ENCODE data around the gene MAMLD1.

DNA sequence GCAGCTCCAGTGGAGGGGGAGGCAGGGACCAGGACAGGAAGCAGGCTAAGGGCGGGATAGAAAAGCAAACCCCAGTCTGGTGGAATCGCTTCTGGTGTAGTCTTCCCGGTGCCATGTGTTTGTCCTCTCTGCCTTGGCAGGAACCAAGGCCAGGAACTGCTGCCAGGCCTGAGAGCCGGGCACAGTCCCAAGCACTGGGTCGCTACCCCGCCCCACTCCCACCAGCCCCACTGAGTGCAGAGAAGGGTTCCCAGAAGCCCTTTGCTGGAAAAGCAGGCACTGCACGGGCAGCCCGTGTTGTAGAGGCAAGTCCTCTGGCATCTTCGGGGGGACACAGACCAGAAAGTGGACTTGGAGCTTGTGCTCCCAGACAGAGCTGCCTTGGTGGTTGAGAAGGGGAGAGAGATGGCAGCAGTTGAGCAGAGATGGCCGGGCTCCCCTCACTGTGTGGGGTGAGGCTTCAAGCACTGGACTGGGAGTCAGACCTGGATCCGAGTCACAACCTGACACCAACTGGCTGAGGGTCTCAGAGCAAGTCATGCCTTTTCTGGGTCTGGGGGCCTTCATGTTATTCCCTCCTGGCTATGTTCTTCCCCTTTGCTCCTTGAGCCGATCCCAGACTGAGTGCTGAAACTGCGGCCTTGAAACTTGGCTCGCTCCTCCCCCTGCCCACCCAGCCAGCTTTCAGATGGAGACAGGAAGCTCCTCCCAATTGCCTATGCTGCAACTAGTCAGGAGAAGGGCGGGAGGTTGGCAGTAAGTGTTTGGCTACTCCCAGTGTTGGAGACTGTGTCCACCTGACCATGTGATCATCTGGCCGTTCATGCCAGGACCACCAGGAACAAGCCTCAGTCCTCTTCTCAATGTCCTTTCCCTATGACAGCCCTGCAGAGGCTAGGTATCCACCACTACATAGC, 145.6 kb downstream of the MAMLD1 start:
- TF ChIP-seq, protein P1, sequence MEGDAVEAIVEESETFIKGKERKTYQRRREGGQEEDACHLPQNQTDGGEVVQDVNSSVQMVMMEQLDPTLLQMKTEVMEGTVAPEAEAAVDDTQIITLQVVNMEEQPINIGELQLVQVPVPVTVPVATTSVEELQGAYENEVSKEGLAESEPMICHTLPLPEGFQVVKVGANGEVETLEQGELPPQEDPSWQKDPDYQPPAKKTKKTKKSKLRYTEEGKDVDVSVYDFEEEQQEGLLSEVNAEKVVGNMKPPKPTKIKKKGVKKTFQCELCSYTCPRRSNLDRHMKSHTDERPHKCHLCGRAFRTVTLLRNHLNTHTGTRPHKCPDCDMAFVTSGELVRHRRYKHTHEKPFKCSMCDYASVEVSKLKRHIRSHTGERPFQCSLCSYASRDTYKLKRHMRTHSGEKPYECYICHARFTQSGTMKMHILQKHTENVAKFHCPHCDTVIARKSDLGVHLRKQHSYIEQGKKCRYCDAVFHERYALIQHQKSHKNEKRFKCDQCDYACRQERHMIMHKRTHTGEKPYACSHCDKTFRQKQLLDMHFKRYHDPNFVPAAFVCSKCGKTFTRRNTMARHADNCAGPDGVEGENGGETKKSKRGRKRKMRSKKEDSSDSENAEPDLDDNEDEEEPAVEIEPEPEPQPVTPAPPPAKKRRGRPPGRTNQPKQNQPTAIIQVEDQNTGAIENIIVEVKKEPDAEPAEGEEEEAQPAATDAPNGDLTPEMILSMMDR (IDR thresholded peaks at IDR 0.05) = no peak
- TF ChIP-seq EP300 (IDR thresholded peaks at IDR 0.05) (no peak), POLR2A (IDR thresholded peaks at IDR 0.05) (no peak)

Data from gastroesophageal sphincter (tissue), 3 donors.